AG04449 (cell line): ENCODE data around the gene NFASC.

Experiments
- CTCF ChIA-PET: fragments of 350-600 bp; formaldehyde crosslinking; extraction: SDS; loops from one replicate; lab custom pipeline; 2021; ENCODE audit warnings: antibody characterized with exemption; lab: Yijun Ruan, JAX
- POLR2A ChIA-PET: fragments of 400-600, 350-600 bp; formaldehyde crosslinking; extraction: SDS; loops from one replicate; lab custom pipeline; 2020; ENCODE audit warnings: antibody characterized with exemption, inconsistent platforms; lab: Yijun Ruan, JAX
- DNase-seq: peaks from one replicate; pipeline ENCODE4 v3.0.0-alpha.2; 2010; ENCODE audit warnings: low read depth, low spot score
- H3K4me3 ChIP-seq: 2 replicates; pipeline ENCODE4 v1.5.1; 2011; ENCODE audit warnings: low read depth, mild to moderate bottlenecking, control low read depth, low read length
- TF ChIP-seq, protein P1 (sequence below): IDR thresholded peaks from one replicate; pipeline ENCODE4 v1.5.1; 2011; ENCODE audit warnings: mild to moderate bottlenecking, moderate library complexity, low read length, control low read depth, inconsistent platforms; ENCODE audit not compliant: insufficient read depth; ENCODE audit errors: missing control alignments

Gene NFASC

GRCh38 chr1:204891860-204892259, 21.2 kb downstream of the NFASC start:
- POLR2A ChIA-PET: no interaction called here
- TF ChIP-seq, protein P1, sequence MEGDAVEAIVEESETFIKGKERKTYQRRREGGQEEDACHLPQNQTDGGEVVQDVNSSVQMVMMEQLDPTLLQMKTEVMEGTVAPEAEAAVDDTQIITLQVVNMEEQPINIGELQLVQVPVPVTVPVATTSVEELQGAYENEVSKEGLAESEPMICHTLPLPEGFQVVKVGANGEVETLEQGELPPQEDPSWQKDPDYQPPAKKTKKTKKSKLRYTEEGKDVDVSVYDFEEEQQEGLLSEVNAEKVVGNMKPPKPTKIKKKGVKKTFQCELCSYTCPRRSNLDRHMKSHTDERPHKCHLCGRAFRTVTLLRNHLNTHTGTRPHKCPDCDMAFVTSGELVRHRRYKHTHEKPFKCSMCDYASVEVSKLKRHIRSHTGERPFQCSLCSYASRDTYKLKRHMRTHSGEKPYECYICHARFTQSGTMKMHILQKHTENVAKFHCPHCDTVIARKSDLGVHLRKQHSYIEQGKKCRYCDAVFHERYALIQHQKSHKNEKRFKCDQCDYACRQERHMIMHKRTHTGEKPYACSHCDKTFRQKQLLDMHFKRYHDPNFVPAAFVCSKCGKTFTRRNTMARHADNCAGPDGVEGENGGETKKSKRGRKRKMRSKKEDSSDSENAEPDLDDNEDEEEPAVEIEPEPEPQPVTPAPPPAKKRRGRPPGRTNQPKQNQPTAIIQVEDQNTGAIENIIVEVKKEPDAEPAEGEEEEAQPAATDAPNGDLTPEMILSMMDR: no peak
- CTCF ChIA-PET: interaction anchor here (0.9 to 4.1 kb wide), 2 partner anchors 19 to 50 kb away, joined by 3 to 17 read pairs; no protein-coding TSS in a partner anchor
- no peak overlapping the region for H3K4me3 ChIP-seq
- no peak for DNase-seq

- ChIA-PET CTCF (interaction anchor here (1.1 to 4.1 kb wide), 3 partner anchors 16 to 86 kb away, joined by 3 to 17 read pairs (median 10); no protein-coding TSS in a partner anchor), POLR2A (no interaction called here)
- TF ChIP-seq, protein P1: no peak
- H3K4me3 ChIP-seq: no peak overlapping the region
- DNase-seq: no peak
Observed at GRCh38 chr1:204894031-204894430, 23.4 kb downstream of the NFASC start.

- ChIA-PET CTCF (interaction anchor here (1.1 to 4.1 kb wide), 4 partner anchors 15 to 87 kb away, joined by 3 to 17 read pairs (median 8); no protein-coding TSS in a partner anchor), POLR2A (no interaction called here)
- TF ChIP-seq, protein P1: no peak
- no peak overlapping the region for H3K4me3 ChIP-seq
- DNase-seq: no peak
Observed at GRCh38 chr1:204894606-204895005, 23.9 kb downstream of the NFASC start.

- no peak for DNase-seq
- TF ChIP-seq, protein P1: no peak
- POLR2A ChIA-PET: no interaction called here
- no peak overlapping the region for H3K4me3 ChIP-seq
- CTCF ChIA-PET: interaction anchor here (1.0 to 1.4 kb wide), 2 partner anchors 69 to 465 kb away, joined by 3 to 5 read pairs; no protein-coding TSS in a partner anchor
Observed at GRCh38 chr1:204896023-204896422, 25.4 kb downstream of the NFASC start.

- POLR2A ChIA-PET: no interaction called here
- CTCF ChIA-PET: interaction anchor here (1.1 kb wide), 1 partner anchor 90 kb away, joined by 3 read pairs; no protein-coding TSS in a partner anchor
- no peak for DNase-seq
- TF ChIP-seq, protein P1: no peak
- no peak overlapping the region for H3K4me3 ChIP-seq
Observed at GRCh38 chr1:204896787-204897469, 26.3 kb downstream of the NFASC start.

DNA sequence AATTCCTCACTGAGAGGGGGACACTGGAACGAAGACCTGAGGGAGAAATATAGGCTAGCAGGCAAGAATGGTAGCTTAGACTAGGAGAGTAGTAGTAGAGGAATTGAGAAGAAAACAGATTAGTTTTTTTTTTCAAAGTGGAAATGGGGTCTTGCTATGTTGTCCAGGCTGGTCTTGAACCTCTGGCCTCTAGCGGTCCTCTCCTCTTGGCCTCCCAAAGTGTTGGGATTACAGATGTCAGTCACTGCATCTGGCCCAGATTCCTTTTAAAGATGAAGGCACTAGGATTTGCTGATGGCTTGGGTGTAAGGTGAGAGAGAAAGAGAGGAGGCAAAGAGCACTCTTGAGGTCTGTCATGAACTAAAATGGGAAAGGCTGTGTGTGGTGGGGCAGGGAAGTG, 30.1 kb downstream of the NFASC start:
- ChIA-PET CTCF (interaction anchor here (0.8 to 2.1 kb wide), 5 partner anchors 24 to 161 kb away, joined by 3 to 9 read pairs (median 4); no protein-coding TSS in a partner anchor), POLR2A (no interaction called here)
- no peak for DNase-seq
- H3K4me3 ChIP-seq: no peak overlapping the region
- TF ChIP-seq, protein P1: no peak
